Measurements from ENCODE around the gene SEPTIN14. TPM values are rescaled to one million over a fixed set of nuclear protein-coding genes. Genes with fewer than 3 reads are reported as not detected.
"Not testable (repeated sequence)": the region's sequence is repeated elsewhere in the genome, so short reads cannot be mapped to it uniquely, and the experiment has no call there.

Gene SEPTIN14
- total RNA-seq, 1 donor from 2014 or later = not detected

DNA sequence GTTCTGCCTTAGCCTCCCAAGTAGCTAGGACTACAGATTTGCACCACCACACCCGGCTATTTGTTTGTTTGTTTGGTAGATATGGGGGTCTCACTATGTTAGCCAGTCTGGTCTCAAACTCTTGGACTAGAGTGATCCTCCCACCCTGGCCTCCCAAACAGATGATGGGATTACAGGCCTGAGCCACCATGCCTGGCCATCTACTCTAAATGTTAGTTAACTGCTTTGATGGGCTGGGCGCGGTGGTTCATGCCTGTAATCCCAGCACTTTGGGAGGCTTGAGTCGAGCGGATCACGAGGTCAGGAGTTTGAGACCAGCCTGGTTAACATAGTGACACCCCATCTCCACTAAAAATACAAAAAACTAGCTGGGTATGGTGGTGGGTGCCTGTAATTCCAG, 74.8 kb downstream of the SEPTIN14 start:
- no peak overlapping the region for H3K4me3 ChIP-seq (ENCODE audit: low read depth, low read length)
- TF ChIP-seq, protein P1, sequence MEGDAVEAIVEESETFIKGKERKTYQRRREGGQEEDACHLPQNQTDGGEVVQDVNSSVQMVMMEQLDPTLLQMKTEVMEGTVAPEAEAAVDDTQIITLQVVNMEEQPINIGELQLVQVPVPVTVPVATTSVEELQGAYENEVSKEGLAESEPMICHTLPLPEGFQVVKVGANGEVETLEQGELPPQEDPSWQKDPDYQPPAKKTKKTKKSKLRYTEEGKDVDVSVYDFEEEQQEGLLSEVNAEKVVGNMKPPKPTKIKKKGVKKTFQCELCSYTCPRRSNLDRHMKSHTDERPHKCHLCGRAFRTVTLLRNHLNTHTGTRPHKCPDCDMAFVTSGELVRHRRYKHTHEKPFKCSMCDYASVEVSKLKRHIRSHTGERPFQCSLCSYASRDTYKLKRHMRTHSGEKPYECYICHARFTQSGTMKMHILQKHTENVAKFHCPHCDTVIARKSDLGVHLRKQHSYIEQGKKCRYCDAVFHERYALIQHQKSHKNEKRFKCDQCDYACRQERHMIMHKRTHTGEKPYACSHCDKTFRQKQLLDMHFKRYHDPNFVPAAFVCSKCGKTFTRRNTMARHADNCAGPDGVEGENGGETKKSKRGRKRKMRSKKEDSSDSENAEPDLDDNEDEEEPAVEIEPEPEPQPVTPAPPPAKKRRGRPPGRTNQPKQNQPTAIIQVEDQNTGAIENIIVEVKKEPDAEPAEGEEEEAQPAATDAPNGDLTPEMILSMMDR (IDR thresholded peaks at IDR 0.05; ENCODE audit: insufficient read depth, low read length, severe bottlenecking) = no peak
- no peaks in the 10 kb centered on the region for H3K27me3 ChIP-seq (ENCODE audit: control insufficient read depth, insufficient read depth, low read length)
- H3K36me3 ChIP-seq (ENCODE audit: control insufficient read depth, insufficient read depth, low read length) = no peaks in the 10 kb centered on the region
- FAIRE-seq (no peak), DNase-seq (ENCODE audit: low read depth) (no peak)

DNA sequence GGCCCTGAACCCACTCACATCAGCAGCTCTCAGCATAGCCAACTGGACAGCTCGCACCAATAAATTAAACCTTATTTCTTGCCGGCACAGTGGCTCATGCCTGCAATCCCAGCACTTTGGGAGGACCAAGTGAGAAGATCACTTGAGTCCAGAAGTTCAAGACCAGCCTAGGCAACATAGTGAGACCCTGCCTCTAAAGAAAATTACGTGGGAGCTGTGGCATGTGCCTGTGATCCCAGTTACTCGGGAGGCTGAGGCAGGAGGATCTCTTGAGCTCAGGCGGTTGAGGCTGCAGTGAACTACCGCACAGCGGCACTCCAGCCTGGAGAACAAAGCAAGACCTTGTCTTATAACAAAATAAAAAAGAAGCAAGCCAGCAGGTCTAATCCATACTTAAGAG, 75.7 kb downstream of the SEPTIN14 start:
- H3K36me3 ChIP-seq (ENCODE audit: control insufficient read depth, insufficient read depth, low read length) = no peaks in the 10 kb centered on the region
- DNase-seq (ENCODE audit: low read depth) (no peak), FAIRE-seq (no peak)
- TF ChIP-seq, protein P1 (IDR thresholded peaks at IDR 0.05; ENCODE audit: insufficient read depth, low read length, severe bottlenecking) = no peak
- H3K27me3 ChIP-seq (ENCODE audit: control insufficient read depth, insufficient read depth, low read length) = no peaks in the 10 kb centered on the region
- H3K4me3 ChIP-seq (ENCODE audit: low read depth, low read length) = no peak overlapping the region

GRCh38 chr7:55785444-55785843, 77.1 kb downstream of the SEPTIN14 start:
- not testable (repeated sequence) for H3K27me3 ChIP-seq (ENCODE audit: control insufficient read depth, insufficient read depth, low read length); FAIRE-seq; DNase-seq (ENCODE audit: low read depth); H3K4me3 ChIP-seq (ENCODE audit: low read depth, low read length); H3K36me3 ChIP-seq (ENCODE audit: control insufficient read depth, insufficient read depth, low read length)

GRCh38 chr7:55784151-55784550, 78.4 kb downstream of the SEPTIN14 start:
- FAIRE-seq (no peak), DNase-seq (ENCODE audit: low read depth) (no peak)
- TF ChIP-seq, protein P1 (IDR thresholded peaks at IDR 0.05; ENCODE audit: insufficient read depth, low read length, severe bottlenecking) = no peak
- Histone ChIP-seq H3K36me3 (ENCODE audit: control insufficient read depth, insufficient read depth, low read length) (no peaks in the 10 kb centered on the region), H3K27me3 (ENCODE audit: control insufficient read depth, insufficient read depth, low read length) (no peaks in the 10 kb centered on the region), H3K4me3 (ENCODE audit: low read depth, low read length) (no peak overlapping the region)

DNA sequence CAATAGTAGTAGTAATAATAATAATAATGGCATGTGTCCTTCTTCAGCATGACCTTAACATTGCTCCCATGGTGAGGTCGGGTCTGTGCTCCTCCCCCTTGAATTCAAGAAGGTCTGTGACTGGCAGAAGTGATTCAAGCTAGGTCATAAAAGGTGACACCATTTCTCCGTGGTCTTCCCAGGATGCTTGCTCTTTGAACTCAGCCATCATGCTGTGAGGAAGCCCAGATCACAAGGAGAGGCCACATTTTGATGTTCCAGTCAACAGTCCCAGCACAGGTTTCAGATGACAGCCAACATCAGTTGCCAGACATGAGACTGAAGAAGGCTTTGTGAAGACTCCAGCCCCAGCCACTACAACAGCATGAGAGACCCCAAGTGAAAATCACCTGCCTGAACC, 83.9 kb downstream of the SEPTIN14 start:
- FAIRE-seq = no peak
- no peak for DNase-seq (ENCODE audit: low read depth)
- H3K27me3 ChIP-seq (ENCODE audit: control insufficient read depth, insufficient read depth, low read length) = no peaks in the 10 kb centered on the region
- TF ChIP-seq, protein P1 (IDR thresholded peaks at IDR 0.05; ENCODE audit: insufficient read depth, low read length, severe bottlenecking) = no peak
- H3K4me3 ChIP-seq (ENCODE audit: low read depth, low read length) = no peak overlapping the region
- H3K36me3 ChIP-seq (ENCODE audit: control insufficient read depth, insufficient read depth, low read length) = no peaks in the 10 kb centered on the region

GRCh38 chr7:55776196-55776595, 86.4 kb downstream of the SEPTIN14 start:
- H3K36me3 ChIP-seq (ENCODE audit: control insufficient read depth, insufficient read depth, low read length) = no peaks in the 10 kb centered on the region
- no peak overlapping the region for H3K4me3 ChIP-seq (ENCODE audit: low read depth, low read length)
- DNase-seq (ENCODE audit: low read depth) (no peak), FAIRE-seq (no peak)
- TF ChIP-seq, protein P1 (IDR thresholded peaks at IDR 0.05; ENCODE audit: insufficient read depth, low read length, severe bottlenecking) = no peak
- H3K27me3 ChIP-seq (ENCODE audit: control insufficient read depth, insufficient read depth, low read length) = no peaks in the 10 kb centered on the region
